Esophagus mucosa (tissue), 1 donor: ENCODE results near the gene SPG7. TPM values are rescaled to one million over a fixed set of nuclear protein-coding genes. Genes with fewer than 3 reads are reported as not detected.

ENCODE experiments used
- ATAC-seq: fragments of 200-7000 bp; cut with Tn5 transposase; one replicate; pipeline ENCODE4 v1.9.1; 2020
- total RNA-seq: library from RNA; stranded (reverse); gene quantifications from one replicate; pipeline ENCODE4 v1.2.4, GENCODE V29; 2023
- donor health status: DM: yes; HTN: yes; CAD: no.

The SPG7 gene
- total RNA-seq, 1 donor from 2014 or later: 48.0 TPM

DNA sequence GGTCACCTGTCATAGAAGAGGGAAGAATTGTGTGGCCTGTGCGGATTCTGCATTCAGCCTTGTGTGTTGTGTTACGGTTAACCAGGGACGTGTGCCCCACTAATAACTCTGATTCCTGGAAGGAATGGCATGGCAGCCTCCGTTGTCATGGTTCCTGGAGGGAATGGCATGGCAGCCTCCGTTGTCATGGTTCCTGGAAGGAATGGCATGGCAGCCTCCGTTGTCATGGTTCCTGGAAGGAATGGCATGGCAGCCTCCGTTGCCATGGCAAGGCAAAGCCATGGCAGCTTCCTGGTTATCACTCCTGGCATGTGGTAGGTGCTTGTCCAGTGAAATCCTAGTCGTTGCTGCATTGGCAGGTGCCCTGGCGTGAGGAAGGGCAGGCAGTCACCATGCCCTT, 8.9 kb downstream of the SPG7 start:
- ATAC-seq: no peak

DNA sequence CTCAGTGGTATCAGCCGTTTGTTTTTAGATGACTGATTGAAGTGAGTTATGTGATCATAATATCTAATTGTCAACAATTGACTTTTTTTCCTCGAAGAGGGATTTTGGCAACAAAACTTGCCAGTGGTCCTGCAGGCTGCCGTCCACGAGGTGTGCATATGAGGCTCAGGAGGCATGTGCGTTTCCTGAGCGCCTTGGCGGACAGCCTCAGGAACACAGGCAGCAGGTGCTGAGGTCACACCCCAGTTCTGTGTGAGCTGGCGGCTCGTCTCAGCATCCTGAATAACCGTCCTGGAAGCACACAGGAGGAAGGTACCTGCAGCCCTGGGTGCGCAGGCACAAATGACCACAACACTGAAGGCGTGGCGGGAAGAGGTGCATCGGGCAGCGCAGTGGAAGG, 11.7 kb downstream of the SPG7 start:
- ATAC-seq: peak; percentile 17

DNA sequence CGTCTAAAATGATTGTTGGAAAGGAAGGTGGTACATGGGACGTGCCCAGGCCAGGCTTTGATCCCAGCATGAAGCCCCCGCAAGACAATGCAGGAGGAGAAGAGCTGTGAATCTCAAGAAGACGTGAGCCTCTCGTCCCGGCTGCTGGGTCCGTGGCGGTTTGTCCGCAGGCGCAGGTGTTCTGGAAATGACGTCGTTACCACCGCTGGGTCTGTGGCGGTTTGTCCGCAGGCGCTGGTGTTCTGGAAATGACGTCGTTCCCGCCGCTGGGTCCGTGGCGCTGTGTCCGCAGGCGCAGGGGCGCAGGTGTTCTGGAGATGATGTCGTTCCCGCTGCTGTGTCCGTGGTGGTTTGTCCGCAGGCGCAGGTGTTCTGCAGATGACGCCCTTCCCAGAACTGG, 14.1 kb downstream of the SPG7 start:
- no peak for ATAC-seq

DNA sequence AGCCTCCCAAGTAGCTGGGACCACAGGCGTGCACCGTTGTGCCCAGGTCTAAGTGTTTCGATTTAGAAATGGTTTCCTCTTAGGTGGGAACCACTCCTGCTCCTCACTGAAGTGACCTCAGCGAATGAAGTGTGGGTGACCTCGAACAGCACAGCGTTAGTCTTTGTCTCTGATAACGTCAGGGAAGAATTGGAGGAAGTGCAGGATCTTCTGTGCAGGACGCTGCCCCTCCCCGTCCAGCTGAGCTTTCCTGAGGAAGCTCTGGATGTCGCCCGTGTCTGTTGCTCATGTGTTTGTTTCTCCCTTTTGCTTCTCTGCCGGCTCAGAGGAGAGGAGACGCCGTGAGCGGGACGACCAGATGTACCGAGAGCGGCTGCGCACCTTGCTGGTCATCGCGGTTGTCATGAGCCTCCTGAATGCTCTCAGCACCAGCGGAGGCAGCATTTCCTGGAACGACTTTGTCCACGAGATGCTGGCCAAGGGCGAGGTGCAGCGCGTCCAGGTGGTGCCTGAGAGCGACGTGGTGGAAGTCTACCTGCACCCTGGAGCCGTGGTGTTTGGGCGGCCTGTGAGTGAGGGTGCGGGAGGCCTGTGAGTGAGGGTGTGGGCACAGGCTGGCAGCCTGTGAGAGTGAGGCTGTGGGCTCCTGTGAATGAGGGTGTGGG, 15.6 kb downstream of the SPG7 start:
- no peak for ATAC-seq

DNA sequence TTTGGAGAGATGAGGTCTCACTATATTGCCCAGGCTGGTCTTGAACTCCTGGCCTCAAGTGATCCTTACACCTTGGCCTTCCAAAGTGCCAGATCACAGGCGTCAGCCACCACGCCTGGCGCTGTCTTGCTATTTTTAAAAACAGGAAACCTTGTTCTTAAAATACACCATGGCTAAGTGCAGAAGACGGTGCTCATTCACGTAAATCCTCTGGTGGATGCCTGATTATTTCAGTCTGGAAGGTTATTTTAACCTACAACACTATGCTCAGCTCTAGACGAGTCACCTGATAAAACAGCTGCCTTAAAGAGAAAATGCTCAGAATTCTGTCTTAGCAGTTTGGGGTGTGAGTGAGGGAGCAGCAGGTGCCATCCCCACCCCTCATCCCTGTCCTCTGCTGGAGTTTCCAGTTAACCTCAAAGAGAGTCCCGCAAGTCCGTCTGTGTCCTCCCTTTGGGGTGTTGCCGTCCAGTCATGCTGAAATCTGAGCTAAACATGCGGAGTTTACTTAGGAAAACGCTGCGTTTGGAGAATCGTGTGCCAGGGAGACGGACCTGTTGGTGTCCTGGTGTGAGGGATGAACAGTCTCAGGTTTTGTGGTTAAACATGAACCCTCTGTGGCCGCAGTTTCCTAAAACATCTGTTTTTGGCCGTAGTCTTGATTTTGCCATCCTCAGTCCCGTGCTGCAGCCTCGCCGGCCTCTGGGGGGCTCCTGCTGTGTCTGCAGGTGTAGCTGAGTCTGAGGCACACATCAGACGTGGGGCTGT, 17.1 kb downstream of the SPG7 start:
- no peak for ATAC-seq

- ATAC-seq: no peak
Observed at GRCh38 chr16:89529097-89529496, 20.9 kb downstream of the SPG7 start.

GRCh38 chr16:89530401-89531381, 22.5 kb downstream of the SPG7 start:
- no peak for ATAC-seq

- no peak for ATAC-seq
Observed at GRCh38 chr16:89531821-89532526, 23.8 kb downstream of the SPG7 start.

GRCh38 chr16:89534252-89534756, 26.1 kb downstream of the SPG7 start:
- ATAC-seq: peak; percentile 54

- peak; percentile 35 for ATAC-seq
Observed at GRCh38 chr16:89536371-89536770, 28.2 kb downstream of the SPG7 start.

DNA sequence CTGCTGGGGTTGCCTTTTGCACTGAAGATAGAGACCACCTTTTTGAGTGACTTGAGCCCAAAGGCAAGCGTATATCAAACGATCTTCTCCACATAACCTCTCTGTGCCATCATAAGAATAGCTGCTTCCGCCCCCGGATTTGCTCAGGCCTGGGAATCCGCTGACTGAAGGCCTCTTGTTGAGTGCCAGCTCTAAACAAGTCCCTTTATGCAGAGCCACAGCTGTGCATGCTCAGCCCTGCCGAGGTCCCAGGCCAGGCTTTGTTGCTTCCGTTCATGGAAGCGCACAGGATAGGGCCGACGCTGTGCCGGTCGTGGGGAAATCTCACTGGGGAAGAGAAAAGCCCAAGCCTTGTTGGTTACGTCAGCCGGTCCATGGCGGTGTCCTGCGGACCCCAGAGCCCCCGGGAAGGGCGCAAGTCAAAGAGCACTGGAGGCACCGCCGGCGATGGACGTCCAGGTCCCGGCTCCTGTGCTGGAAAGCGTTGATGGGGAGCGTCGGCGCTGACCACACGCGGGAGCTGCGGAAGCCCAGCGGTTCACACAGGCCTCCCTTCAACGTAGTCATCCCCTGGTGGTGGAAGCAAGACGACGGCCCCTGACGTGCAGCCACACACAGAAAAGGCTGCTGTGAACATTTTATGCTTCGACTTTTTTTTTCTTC, 28.8 kb downstream of the SPG7 start:
- no peak for ATAC-seq

DNA sequence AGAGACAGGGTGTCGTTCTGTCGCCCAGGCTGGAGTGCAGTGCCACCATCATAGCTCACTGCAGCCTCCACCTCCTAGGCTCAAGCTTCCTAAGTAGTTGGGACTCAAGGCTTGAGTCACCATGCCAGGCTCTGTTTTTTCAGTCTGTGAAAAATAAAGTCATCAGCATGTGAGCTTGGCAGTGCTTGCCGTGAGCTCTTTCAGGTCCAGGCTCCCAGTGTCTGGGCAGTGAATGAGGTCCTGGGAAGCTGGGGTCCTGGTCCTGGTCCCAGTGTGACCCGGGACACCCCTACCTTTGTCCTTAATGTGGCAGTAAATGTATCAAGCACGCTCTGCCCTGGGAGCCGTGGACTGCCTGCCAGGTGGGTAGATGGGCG, 29.3 kb downstream of the SPG7 start:
- no peak for ATAC-seq

- no peak for ATAC-seq
Observed at GRCh38 chr16:89538286-89538685, 30.1 kb downstream of the SPG7 start.

DNA sequence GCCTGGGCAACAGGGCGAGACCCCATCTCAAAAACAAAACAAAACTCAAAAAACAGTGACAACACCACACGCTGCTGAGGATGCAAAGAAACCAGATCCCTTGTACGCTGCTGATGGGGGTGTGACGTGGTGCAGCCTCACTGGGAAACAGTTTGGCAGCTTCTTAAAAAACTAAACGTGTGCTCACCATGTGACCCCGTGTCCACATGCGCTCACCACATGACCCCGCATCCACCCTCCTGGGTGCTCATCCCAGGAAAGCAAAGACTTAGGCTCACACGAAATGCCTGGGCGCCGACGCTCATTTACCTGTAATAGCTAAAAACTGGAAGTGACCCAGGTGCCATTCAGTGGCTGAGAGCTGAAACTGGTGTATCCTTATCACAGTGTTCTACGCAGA, 32.4 kb downstream of the SPG7 start:
- ATAC-seq: no peak

DNA sequence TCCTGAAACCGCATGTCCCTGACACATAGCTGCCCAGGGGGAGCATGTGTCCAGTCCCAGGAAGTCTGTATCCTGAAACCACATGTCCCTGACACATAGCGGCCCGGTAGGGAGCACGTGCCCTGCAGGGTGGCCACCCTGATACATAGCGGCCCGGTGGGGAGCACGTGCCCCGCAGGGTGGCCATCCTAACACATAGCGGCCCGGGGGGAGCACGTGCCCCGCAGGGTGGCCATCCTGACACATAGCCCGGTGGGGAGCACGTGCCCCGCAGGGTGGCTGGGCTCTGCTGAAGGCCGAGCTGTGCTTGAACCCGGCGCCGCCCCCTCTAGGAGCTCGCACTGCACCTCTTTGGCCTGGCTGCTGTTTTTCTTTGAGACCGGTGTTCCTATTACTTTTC, 33.6 kb downstream of the SPG7 start:
- no peak for ATAC-seq

- no peak for ATAC-seq
Observed at GRCh38 chr16:89544113-89544512, 35.9 kb downstream of the SPG7 start.

DNA sequence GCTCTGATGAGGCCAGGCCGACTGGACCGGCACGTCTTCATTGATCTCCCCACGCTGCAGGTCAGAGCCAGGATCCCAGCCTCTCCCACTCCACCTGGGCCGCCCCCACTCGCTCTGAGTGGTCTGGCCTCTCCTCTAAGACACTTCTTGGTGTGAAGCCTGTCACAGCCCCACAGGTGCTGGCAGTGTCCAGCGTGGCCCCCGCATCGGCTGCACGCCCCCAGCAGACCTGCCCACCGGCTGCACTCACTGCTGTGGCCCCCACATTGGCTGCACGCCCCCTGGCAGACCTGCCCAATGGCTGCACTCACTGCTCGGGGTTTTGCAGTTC, 36.5 kb downstream of the SPG7 start:
- ATAC-seq: no peak

DNA sequence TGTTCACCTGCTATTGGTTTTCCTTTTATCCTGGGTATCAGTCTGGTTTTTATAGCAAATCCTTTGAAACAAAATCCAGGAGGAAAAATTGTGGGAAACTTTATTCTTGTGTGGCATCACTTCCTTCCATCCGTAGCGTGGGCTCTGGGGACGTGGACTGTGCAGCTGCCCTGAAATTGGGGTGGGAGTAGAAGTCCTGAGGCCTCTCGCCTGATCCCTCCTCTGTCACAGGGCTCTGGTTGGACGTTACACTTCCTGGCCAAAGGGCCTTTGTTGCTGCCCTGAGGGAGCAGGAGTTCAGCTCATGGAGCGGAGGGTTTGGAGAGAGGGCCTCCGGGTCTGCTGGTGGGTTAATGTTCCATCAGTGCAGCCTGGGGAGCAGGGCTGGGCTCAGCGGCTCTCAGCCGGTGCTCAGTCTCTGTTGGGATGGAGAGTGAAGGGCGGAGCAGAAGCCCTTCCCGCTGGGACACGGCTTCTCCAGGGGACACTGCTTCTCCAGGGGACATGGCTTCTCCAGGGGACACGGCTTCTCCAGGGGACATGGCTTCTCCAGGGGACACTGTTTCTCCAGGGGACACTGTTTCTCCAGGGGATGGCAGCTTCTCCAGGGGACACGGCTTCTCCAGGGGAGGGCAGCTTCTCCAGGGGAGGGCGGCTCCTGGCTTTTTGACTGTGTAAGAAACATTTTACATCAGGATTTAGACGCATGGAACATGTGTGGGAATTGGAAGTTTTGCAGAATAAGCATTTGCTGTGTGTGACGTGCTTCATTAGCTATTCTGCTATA, 37.0 kb downstream of the SPG7 start:
- ATAC-seq: no peak

- no peak for ATAC-seq
Observed at GRCh38 chr16:89545831-89546574, 37.8 kb downstream of the SPG7 start.

GRCh38 chr16:89546781-89547180, 38.6 kb downstream of the SPG7 start:
- ATAC-seq: no peak
